Heart right ventricle (tissue), 16 donors: ENCODE data around the gene DYNC1H1. TPM values are rescaled to one million over a fixed set of nuclear protein-coding genes. Genes with fewer than 3 reads are reported as not detected.
A peak's percentile ranks its signal among the peaks of the same experiment; 100 is the strongest.
"Not testable (repeated sequence)": the region's sequence is repeated elsewhere in the genome, so short reads cannot be mapped to it uniquely, and the experiment has no call there.

ENCODE experiments used
- ATAC-seq, 8 donors: fragments of 200-7000 bp; cut with Tn5 transposase; one replicate each; pipeline ENCODE4 v1.9.1; 2020; ENCODE audit warnings: mild to moderate bottlenecking in 8 of 8, moderate library complexity in 8 of 8, moderate number of reproducible peaks in 1 of 8
- DNase-seq, 2 donors: peaks; one replicate each; pipeline ENCODE4 v3.0.0-alpha.2; 2020
- H3K27ac ChIP-seq, 10 donors: fragments of 200-600 bp; sonication (generic) in 2 of 10; one replicate each; pipeline versions ENCODE4 v1.5.0 to v1.8.0; 2020 to 2022; ENCODE audit warnings: mild to moderate bottlenecking in 3 of 10
- H3K27me3 ChIP-seq, 7 donors: fragments of 200-600 bp; one replicate each; pipeline ENCODE4 v1.8.0; 2021 to 2022; ENCODE audit warnings: mild to moderate bottlenecking in 2 of 7
- H3K36me3 ChIP-seq, 9 donors: fragments of 200-600 bp; sonication (generic) in 1 of 9; one replicate each; pipeline versions ENCODE4 v1.5.0 to v1.8.0; 2020 to 2022; ENCODE audit warnings: mild to moderate bottlenecking in 2 of 9
- H3K4me1 ChIP-seq, 9 donors: fragments of 200-600 bp; sonication (generic) in 1 of 9; one replicate each; pipeline versions ENCODE4 v1.5.0 to v1.8.0; 2020 to 2022; ENCODE audit warnings: mild to moderate bottlenecking in 4 of 9
- H3K4me3 ChIP-seq, 10 donors: fragments of 200-600 bp; sonication (generic) in 2 of 10; one replicate each; pipeline versions ENCODE4 v1.5.0 to v1.8.0; 2020 to 2022; ENCODE audit warnings: mild to moderate bottlenecking in 7 of 10, moderate library complexity in 2 of 10
- H3K9me3 ChIP-seq, 11 donors: fragments of 200-600 bp in 10 of 11; sonication (generic) in 2 of 11; one replicate each; pipeline versions ENCODE4 v1.5.0 to v1.8.0; 2013 to 2022; ENCODE audit warnings: mild to moderate bottlenecking in 2 of 11, control low read depth in 1 of 11, moderate library complexity in 1 of 11
- CTCF ChIP-seq, 9 donors: fragments of 200-600 bp; sonication (generic) in 2 of 9; IDR thresholded peaks; one replicate each; pipeline versions ENCODE4 v1.5.0 to v1.8.0; 2021 to 2022; ENCODE audit warnings: antibody characterized with exemption in 9 of 9, mild to moderate bottlenecking in 5 of 9, moderate library complexity in 1 of 9
- WGBS, 2 donors: extraction: QIAGEN DNeasy Blood & Tissue Kit; methylation state at CpG; one replicate each; pipeline ENCODE4 v1.1.7; 2013; ENCODE audit warnings: inconsistent platforms in 1 of 2; 5-methylcytosine and 5-hydroxymethylcytosine counted together
- intact Hi-C, 10 donors: fragments of 100-400 bp; cut with DNase I; formaldehyde crosslinking; loops; one replicate each; pipeline versions ENCODE4 v1.11.1 to v1.14.2; 2022
- polyA plus RNA-seq, 2 donors: library from polyadenylated mRNA; stranded (reverse); fragments of 200-250 nt; gene quantifications; one replicate each; pipeline ENCODE4 v1.2.3, GENCODE V29; 2013
- total RNA-seq, 10 donors: library from RNA; stranded (reverse); fragmentation: NEBNext Ultra II Directional in 3 of 10; extraction: Animal tissue kit (Norgen Biotek cat#: 25700) in 3 of 10; gene quantifications; one replicate each; pipeline versions ENCODE4 v1.2.1 to v1.2.4, GENCODE V29; 2021 to 2023
- donor health status: Arrhythmogenic right ventricular cardiomyopathy.
- donor health status: ischemic (EF 13 %, LVEDD 7.1; RV severe dilation, severe dysfunction).
- donor health status: healthy with polysubstance abuse.
- donor health status: DM: no; HTN: yes; CAD: no.
- donor health status: DM: no; HTN: no; CAD: no.
- donor health status: ischemic (EF 25% LVEDD 6.9; RV normal size, moderate dysfunction).
- donor health status: ischemic (EF 25% LVEDD 5.7; RV mildly dilated, moderate dysfunction).
- donor health status: healthy.
- donor health status: DM: yes; HTN: yes; CAD: no.
- donor health status: Ischemic cardiomyopathy.
- donor health status: ischemic (EF 35%, LVEDD 5.7; RV mildly dilated, moderate dysfunction).
- donor health status: nonischemic (EF 11% LVEDD 7.7; RV severe dilation, severe dysfunction).
- donor health status: DM: yes; HTN: yes; CAD: no.
- donor health status: PGD.
- donor health status: ischemic (EF 29% LVEDD 5.4; RV normal size, mild dysfunction).
- donor health status: nonischemic (EF 23%, LVEDD 6.1; RV moderate dilation, normal function).

DYNC1H1 gene
- total and polyA plus RNA-seq, 12 donors: 173 to 777 (median 618) TPM

- no peak overlapping the region for H3K4me3 ChIP-seq
- WGBS, 2 donors: 73 to 82% methylated on average over 10 of the region's 10 CpGs
- H3K27ac ChIP-seq: peak overlapping the region in 8 of 10 donors; percentile 27 to 68 (median 60)
- ATAC-seq (no peak), DNase-seq (no peak)
- intact Hi-C loops: no loop called here
- no peak for TF ChIP-seq CTCF (IDR thresholded peaks at IDR 0.05)
- H3K9me3 ChIP-seq: no peaks in the 10 kb centered on the region
- H3K36me3 ChIP-seq: peaks cover 0 to 100% (median 65%) of the 10 kb centered on the region in 9 donors
- peaks cover 0 to 35% (median 18%) of the 10 kb centered on the region in 9 donors for H3K4me1 ChIP-seq
- H3K27me3 ChIP-seq: no peaks in the 10 kb centered on the region
These were observed 15.9 kb downstream of the DYNC1H1 start for GRCh38 chr14:101980251-101980650.

GRCh38 chr14:101980700-101981099 lies 16.3 kb downstream of the DYNC1H1 start:
- Histone ChIP-seq H3K4me1 (peaks cover 0 to 30% (median 17%) of the 10 kb centered on the region in 9 donors), H3K27ac (peak overlapping the region in 8 of 10 donors; percentile 27 to 68 (median 60)), H3K9me3 (no peaks in the 10 kb centered on the region), H3K4me3 (no peak overlapping the region), H3K36me3 (peaks cover 0 to 100% (median 69%) of the 10 kb centered on the region in 9 donors), H3K27me3 (no peaks in the 10 kb centered on the region)
- ATAC-seq (peak; percentile 81 to 95 (median 89)), DNase-seq (peak in 1 of 2 donors; percentile 66)
- TF ChIP-seq CTCF (IDR thresholded peaks at IDR 0.05): no peak
- WGBS, 2 donors: 10 to 12% methylated on average over 2 of the region's 2 CpGs
- intact Hi-C loops: no loop called here

GRCh38 chr14:101982621-101983020 lies 18.2 kb downstream of the DYNC1H1 start:
- DNase-seq: no peak
- no peak for ATAC-seq
- no peaks in the 10 kb centered on the region for H3K27me3 ChIP-seq
- H3K27ac ChIP-seq: no peak overlapping the region
- H3K9me3 ChIP-seq: no peaks in the 10 kb centered on the region
- WGBS, 2 donors: 72 to 86% methylated on average over 6 of the region's 6 CpGs
- no peak overlapping the region for H3K4me3 ChIP-seq
- peaks cover 0 to 100% (median 77%) of the 10 kb centered on the region in 9 donors for H3K36me3 ChIP-seq
- no peak for TF ChIP-seq CTCF (IDR thresholded peaks at IDR 0.05)
- H3K4me1 ChIP-seq: peaks cover 0 to 30% (median 17%) of the 10 kb centered on the region in 9 donors
- intact Hi-C loops: no loop called here

- WGBS, 2 donors: 93 to 96% methylated on average over 8 to 11 of the region's 12 CpGs
- ATAC-seq, H3K4me3 ChIP-seq, DNase-seq, intact Hi-C loops, H3K9me3 ChIP-seq, H3K27ac ChIP-seq, H3K27me3 ChIP-seq: not testable (repeated sequence)
- Histone ChIP-seq H3K36me3 (peaks cover 4 to 100% (median 90%) of the 10 kb centered on the region in 9 donors), H3K4me1 (peaks cover 0 to 20% (median 15%) of the 10 kb centered on the region in 9 donors)
These were observed 20.5 kb downstream of the DYNC1H1 start for GRCh38 chr14:101984831-101985230.

- TF ChIP-seq CTCF (IDR thresholded peaks at IDR 0.05): no peak
- intact Hi-C loops: no loop called here
- Histone ChIP-seq H3K9me3 (no peaks in the 10 kb centered on the region), H3K4me3 (no peak overlapping the region), H3K36me3 (peaks cover 7 to 100% (median 86%) of the 10 kb centered on the region in 9 donors), H3K27ac (no peak overlapping the region), H3K27me3 (no peaks in the 10 kb centered on the region), H3K4me1 (peaks cover 0 to 9% (median 4%) of the 10 kb centered on the region in 9 donors)
- ATAC-seq: no peak
- DNase-seq: no peak
- whole genome bisulfite sequencing, 2 donors: 89 to 90% methylated on average over 16 of the region's 16 CpGs
These were observed 21.6 kb downstream of the DYNC1H1 start for GRCh38 chr14:101985957-101986356.
